Panc1 (cell line): Measurements from ENCODE around the gene MAP2K3.

ENCODE experiments used
- POLR2AphosphoS5 ChIP-seq: IDR thresholded peaks from 2 replicates; pipeline ENCODE4 v1.6.1; 2012; ENCODE audit warnings: mild to moderate bottlenecking, low read depth, low read length, moderate library complexity
- SIN3A ChIP-seq: IDR thresholded peaks from 2 replicates; pipeline ENCODE4 v1.6.1; 2012; ENCODE audit warnings: low read depth, mild to moderate bottlenecking, low read length, moderate library complexity, borderline replicate concordance; ENCODE audit not compliant: insufficient read depth
- TCF7L2 ChIP-seq: IDR thresholded peaks from 2 replicates; pipeline ENCODE4 v1.6.1; 2011; ENCODE audit warnings: mild to moderate bottlenecking, low read depth, low read length, inconsistent platforms
- TF ChIP-seq, protein P1 (sequence below): fragments of 450-650 bp; IDR thresholded peaks from 2 replicates; pipeline ENCODE4 v1.5.1; 2017; ENCODE audit warnings: mild to moderate bottlenecking

DNA sequence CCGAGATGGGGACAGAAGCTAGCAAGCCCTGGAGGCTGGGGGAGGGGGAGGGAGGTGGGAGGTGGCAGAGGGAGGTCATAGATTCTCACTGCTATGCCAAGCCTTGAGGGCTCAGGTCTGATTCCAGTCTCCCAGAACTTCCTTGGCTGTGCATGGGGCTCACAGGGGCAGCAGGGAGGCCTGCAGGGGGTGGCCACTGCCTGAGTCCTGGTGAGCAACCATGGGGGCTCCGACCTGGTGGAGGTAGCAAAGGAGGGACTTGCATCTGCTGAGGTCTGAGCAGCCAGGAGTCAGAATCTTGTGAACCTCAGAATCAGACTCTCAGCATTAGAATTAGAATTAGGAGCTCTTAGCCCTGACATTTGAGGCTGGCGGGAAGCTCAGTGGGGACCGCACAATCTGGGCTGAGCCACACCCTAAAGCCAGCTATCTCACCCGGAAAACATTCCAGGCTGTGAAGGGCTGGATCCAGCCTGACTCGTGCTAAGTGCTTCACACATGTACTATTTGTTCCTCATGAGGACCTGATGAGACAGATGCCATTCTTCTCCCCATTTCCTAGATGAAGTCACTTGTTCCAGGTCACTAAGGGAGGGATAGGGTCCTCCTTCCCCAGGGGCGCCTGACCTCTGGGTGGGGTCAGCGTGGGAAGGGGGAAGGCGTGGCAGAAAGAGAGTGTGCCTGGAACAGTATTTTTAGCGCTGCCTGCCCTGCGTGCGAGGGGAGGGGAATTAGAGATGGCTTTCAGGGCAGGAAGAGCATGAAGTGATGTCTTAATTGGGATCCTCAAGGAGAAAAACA, 74.4 kb downstream of the MAP2K3 start:
- TF ChIP-seq, protein P1, sequence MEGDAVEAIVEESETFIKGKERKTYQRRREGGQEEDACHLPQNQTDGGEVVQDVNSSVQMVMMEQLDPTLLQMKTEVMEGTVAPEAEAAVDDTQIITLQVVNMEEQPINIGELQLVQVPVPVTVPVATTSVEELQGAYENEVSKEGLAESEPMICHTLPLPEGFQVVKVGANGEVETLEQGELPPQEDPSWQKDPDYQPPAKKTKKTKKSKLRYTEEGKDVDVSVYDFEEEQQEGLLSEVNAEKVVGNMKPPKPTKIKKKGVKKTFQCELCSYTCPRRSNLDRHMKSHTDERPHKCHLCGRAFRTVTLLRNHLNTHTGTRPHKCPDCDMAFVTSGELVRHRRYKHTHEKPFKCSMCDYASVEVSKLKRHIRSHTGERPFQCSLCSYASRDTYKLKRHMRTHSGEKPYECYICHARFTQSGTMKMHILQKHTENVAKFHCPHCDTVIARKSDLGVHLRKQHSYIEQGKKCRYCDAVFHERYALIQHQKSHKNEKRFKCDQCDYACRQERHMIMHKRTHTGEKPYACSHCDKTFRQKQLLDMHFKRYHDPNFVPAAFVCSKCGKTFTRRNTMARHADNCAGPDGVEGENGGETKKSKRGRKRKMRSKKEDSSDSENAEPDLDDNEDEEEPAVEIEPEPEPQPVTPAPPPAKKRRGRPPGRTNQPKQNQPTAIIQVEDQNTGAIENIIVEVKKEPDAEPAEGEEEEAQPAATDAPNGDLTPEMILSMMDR: no peak
- no peak for TF ChIP-seq POLR2AphosphoS5
- TF ChIP-seq TCF7L2: no peak
- TF ChIP-seq SIN3A: no peak
